Stimulated activated CD4-positive, alpha-beta T cell treated with anti-CD3 and anti-CD28 coated beads, Interleukin-15, amount 100 ng/mL, for 48 hours (primary cell): ENCODE results near the gene HNRNPK.

Source experiments
- DNase-seq, 2 donors: peaks; one replicate each; pipeline ENCODE4 v3.0.0-alpha.2; 2020; ENCODE audit warnings: low read depth in 2 of 2

Gene HNRNPK

GRCh38 chr9:83979812-83980394, at the start of gene HNRNPK:
Gene HNRNPK (minus strand): TSS chr9:83980215. CDS start chr9:83978252, 1,963 bp downstream.
- DNase-seq = peak; percentile 99

- DNase-seq = no peak
These were observed 47.2 kb upstream of the HNRNPK start for GRCh38 chr9:84027201-84027600.

- no peak for DNase-seq
These were observed 44.1 kb upstream of the HNRNPK start for GRCh38 chr9:84024041-84024575.

GRCh38 chr9:84007662-84008061, 27.6 kb upstream of the HNRNPK start:
- DNase-seq = no peak

- DNase-seq = no peak
These were observed 23.2 kb upstream of the HNRNPK start for GRCh38 chr9:84003246-84003645.

- DNase-seq = no peak
These were observed 22.3 kb upstream of the HNRNPK start for GRCh38 chr9:84002344-84002743.

- no peak for DNase-seq
These were observed 21.6 kb upstream of the HNRNPK start for GRCh38 chr9:84001621-84002020.

GRCh38 chr9:84000186-84000585, 20.2 kb upstream of the HNRNPK start:
- DNase-seq = no peak

GRCh38 chr9:83999141-83999918, 19.3 kb upstream of the HNRNPK start:
- DNase-seq = no peak

GRCh38 chr9:83996126-83996525, 16.1 kb upstream of the HNRNPK start:
- DNase-seq = no peak

- no peak for DNase-seq
These were observed 12.9 kb upstream of the HNRNPK start for GRCh38 chr9:83992901-83993300.

- no peak for DNase-seq
These were observed 12.4 kb upstream of the HNRNPK start for GRCh38 chr9:83992407-83992806.

GRCh38 chr9:83991355-83991754, 11.3 kb upstream of the HNRNPK start:
- DNase-seq = no peak

- DNase-seq = no peak
These were observed 8.4 kb upstream of the HNRNPK start for GRCh38 chr9:83988411-83988810.

GRCh38 chr9:83987402-83987791, 7.4 kb upstream of the HNRNPK start:
- DNase-seq = no peak

GRCh38 chr9:83986765-83987401, 6.9 kb upstream of the HNRNPK start:
- no peak for DNase-seq

GRCh38 chr9:83986195-83986594, 6.2 kb upstream of the HNRNPK start:
- no peak for DNase-seq

GRCh38 chr9:83981126-83981871, 1.3 kb upstream of the HNRNPK start:
- peak in 1 of 2 donors; percentile 18 for DNase-seq

GRCh38 chr9:83980395-83981125, 545 bp upstream of the HNRNPK start, which contains the start of gene RMI1:
Gene RMI1 (plus strand): TSS chr9:83980805. CDS start chr9:84000987, 20,182 bp downstream.
- peak; percentile 99 for DNase-seq

- DNase-seq = peak; percentile 81 to 87
These were observed 813 bp downstream of the HNRNPK start for GRCh38 chr9:83978992-83979811.
